Lower leg skin (tissue), 4 donors: Measurements from ENCODE around the gene DMAP1. TPM values are rescaled to one million over a fixed set of nuclear protein-coding genes. Genes with fewer than 3 reads are reported as not detected.

Experiments
- DNase-seq, 2 donors: peaks; one replicate each; pipeline ENCODE4 v3.0.0-alpha.2; 2019; ENCODE audit warnings: low spot score in 2 of 2
- H3K4me3 ChIP-seq: fragments of 200-600 bp; sonication (generic); 2 replicates; pipeline ENCODE4 v1.5.1; 2017; ENCODE audit warnings: mild to moderate bottlenecking, low read depth; ENCODE audit not compliant: poor library complexity, severe bottlenecking
- POLR2A ChIP-seq, 2 donors: fragments of 450-650 bp; IDR thresholded peaks; one replicate each; pipeline ENCODE4 v1.6.1; 2016 to 2017; ENCODE audit warnings: antibody characterized with exemption in 2 of 2, mild to moderate bottlenecking in 1 of 2, moderate library complexity in 1 of 2
- WGBS, 2 donors: methylation state at CpG; one replicate each; pipeline ENCODE4 v1.1.5; 2018; 5-methylcytosine and 5-hydroxymethylcytosine counted together
- intact Hi-C: fragments of 100-400 bp; cut with DNase I; formaldehyde crosslinking; loops from one replicate; pipeline ENCODE4 v1.15.0; 2023; ENCODE audit warnings: low total_unique reads
- total RNA-seq, 4 donors: library from RNA; depleted of rRNA; stranded (reverse); fragments of >200 nt; gene quantifications; one replicate each; pipeline ENCODE4 v1.1.0, GENCODE V29; 2016
- TF ChIP-seq, protein P1 (sequence below), 3 donors: fragments of 450-650 bp; IDR thresholded peaks; one replicate each; pipeline ENCODE4 v1.5.1; 2016; ENCODE audit warnings: antibody characterized with exemption in 3 of 3, mild to moderate bottlenecking in 3 of 3, moderate library complexity in 2 of 3

Gene DMAP1
- total RNA-seq, 4 donors from 2014 or later, result 37.1 to 46.9 (median 39.8) TPM

DNA sequence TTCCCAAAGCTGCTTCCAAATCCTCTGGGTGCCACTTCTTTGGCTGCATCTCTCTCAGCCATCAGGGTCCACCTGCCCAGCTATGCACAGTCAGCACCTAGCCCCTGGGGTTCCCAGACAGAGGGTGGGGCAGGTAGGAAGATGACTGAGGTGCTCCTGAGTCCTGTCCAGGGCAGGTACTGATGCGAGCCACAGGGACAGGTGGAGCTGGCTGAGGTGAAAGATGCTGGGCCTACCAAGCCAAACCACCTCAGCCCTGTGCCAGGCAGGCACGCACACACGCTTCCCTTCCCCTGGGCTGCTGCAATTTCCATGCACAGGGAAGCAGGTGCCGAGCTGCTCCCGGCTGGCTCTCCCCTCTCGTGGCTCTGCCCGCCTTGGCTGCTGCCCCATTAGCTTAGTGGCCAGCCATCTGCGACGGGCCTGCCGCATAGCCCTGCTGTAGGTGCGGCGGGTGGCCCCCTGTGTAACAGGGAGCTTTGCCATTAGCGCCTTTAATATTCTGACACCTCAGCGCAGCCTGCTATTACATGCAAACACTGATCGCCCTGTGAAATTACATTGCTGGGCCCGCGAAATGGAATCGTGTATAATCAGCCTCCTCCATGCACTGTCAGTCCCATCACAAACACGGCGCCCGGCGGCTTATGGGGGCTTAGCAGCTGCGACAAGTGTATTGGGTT is 38.9 kb downstream of the DMAP1 start:
- no peak for TF ChIP-seq POLR2A (IDR thresholded peaks at IDR 0.05)
- TF ChIP-seq, protein P1, sequence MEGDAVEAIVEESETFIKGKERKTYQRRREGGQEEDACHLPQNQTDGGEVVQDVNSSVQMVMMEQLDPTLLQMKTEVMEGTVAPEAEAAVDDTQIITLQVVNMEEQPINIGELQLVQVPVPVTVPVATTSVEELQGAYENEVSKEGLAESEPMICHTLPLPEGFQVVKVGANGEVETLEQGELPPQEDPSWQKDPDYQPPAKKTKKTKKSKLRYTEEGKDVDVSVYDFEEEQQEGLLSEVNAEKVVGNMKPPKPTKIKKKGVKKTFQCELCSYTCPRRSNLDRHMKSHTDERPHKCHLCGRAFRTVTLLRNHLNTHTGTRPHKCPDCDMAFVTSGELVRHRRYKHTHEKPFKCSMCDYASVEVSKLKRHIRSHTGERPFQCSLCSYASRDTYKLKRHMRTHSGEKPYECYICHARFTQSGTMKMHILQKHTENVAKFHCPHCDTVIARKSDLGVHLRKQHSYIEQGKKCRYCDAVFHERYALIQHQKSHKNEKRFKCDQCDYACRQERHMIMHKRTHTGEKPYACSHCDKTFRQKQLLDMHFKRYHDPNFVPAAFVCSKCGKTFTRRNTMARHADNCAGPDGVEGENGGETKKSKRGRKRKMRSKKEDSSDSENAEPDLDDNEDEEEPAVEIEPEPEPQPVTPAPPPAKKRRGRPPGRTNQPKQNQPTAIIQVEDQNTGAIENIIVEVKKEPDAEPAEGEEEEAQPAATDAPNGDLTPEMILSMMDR (IDR thresholded peaks at IDR 0.05), result no peak
- DNase-seq, result no peak
- intact Hi-C loops, result no loop called here
- 89 to 91% methylated on average over 19 to 22 of the region's 23 CpGs for WGBS, 2 donors
- no peak overlapping the region for H3K4me3 ChIP-seq

DNA sequence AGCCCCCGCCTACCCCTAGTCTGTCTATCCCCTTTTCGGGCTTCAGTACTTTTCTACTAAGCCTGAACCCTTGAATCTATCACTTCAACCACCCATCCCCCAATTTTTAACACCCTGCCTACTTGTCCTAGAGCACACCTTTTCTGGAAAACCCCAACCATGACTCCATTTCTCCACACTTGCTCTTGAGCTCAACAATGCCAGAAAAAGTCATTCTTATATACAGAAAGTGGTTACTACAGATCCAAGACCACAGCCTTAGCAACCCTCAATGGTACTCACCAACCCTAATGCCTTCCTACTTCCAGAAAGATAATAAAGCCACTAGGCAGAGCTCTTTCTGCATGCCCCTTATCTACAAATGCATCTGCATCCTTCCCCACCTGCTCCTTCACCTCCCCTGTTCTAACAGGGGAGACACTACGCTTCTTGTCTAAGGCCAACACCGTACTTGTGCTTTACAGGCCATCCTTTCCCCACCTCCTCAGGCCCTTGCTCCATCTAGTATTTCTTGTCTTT is 41.2 kb downstream of the DMAP1 start:
- H3K4me3 ChIP-seq, result no peak overlapping the region
- WGBS, 2 donors, result 92 to 96% methylated on average over 4 of the region's 4 CpGs
- DNase-seq, result no peak
- no peak for TF ChIP-seq POLR2A (IDR thresholded peaks at IDR 0.05)
- TF ChIP-seq, protein P1 (IDR thresholded peaks at IDR 0.05), result no peak
- intact Hi-C loops, result no loop called here

DNA sequence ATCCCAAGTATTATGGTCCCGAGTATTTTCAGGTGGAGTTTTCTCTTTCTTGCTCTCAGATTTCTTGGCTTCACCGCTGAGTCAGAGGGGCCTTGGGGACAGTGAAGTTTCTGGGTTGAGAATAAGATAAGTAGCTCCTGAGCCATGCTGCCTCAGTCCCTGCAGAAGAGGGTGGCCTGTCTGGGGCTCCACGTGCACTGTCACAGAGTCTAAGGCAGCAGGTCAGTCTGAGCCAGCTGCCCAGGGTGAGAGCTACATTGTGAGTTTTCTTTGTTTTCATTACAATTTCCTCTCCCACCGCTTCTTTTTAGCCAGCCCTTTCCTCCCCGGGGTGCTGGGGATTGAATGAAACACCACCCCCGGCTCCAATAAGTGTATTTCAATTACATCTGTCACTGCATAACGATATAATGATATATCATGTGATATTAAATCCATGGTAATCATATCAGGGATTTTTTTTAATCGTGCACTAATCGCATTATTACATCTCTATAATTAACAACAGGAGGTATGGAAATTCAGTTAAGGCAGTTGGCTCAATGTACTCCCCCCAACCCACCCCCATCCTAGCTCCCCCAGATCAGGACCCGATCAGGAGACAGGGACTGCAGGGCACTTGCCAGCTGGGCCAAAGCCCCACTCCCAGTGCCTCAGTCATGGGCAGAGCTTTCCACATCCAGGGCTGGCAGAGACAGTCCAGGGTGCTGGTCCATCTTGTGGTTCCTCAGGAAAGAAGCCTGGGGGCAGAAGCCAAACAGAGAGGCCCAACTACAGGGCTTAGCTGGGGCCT is 43.7 kb downstream of the DMAP1 start:
- WGBS, 2 donors, result 83 to 85% methylated on average over 10 of the region's 10 CpGs
- TF ChIP-seq, protein P1 (IDR thresholded peaks at IDR 0.05), result no peak
- no peak for TF ChIP-seq POLR2A (IDR thresholded peaks at IDR 0.05)
- no peak for DNase-seq
- no peak overlapping the region for H3K4me3 ChIP-seq
- intact Hi-C loops, result no loop called here

DNA sequence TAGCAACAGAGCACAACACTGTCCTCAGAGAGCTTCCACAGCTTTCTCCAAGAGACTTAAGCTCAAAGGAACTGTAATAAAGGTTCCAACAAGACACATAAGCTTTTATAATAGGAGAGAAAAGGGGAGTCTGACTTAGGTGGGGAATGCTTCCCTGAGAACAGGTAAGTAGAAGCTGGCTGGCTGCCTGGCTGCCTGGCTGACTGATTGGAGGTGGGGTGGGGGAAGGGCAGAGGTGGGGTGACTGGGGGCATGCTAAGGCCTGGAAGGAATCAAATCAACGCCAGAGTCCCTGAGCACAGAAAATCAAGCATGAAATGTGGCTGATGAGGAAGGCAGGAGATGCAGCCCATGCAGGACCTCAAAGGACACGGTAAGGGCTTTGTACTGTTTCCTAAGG is 45.8 kb downstream of the DMAP1 start:
- 80 to 90% methylated on average over 2 of the region's 2 CpGs for WGBS, 2 donors

DNA sequence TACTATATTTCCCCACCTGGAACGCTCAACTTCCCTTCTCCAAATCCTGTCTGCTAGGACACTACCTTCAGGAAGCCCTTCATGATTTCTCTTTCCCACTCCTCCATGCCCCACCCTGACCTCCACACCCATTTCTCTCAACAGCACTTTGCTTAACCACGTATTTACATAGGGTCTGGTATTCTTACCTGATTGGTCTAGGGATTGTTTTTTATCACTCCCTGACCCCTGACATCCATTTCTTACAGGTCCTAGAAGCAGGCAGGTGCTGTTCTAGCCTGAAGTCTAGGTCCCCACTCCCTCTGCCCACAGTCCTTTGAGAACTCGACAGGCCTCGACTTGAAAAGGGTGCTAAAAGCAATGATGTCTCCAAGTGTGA is 47.5 kb downstream of the DMAP1 start:
- no peak overlapping the region for H3K4me3 ChIP-seq
- DNase-seq, result no peak
- intact Hi-C loops, result no loop called here
- WGBS, 2 donors, result 50 to 64% methylated on average over 4 of the region's 4 CpGs
- TF ChIP-seq, protein P1 (IDR thresholded peaks at IDR 0.05), result no peak
- TF ChIP-seq POLR2A (IDR thresholded peaks at IDR 0.05), result no peak

More for the DNA sequence above, 45.8 kb downstream of the DMAP1 start:
- intact Hi-C loops, result no loop called here
- DNase-seq, result no peak
- TF ChIP-seq, protein P1 (IDR thresholded peaks at IDR 0.05), result no peak
- no peak for TF ChIP-seq POLR2A (IDR thresholded peaks at IDR 0.05)
- H3K4me3 ChIP-seq, result no peak overlapping the region
